Brain microvascular endothelial cell (primary cell): ENCODE results near the gene ZXDC.

Experiments
- DNase-seq: peaks from one replicate; pipeline ENCODE4 v3.0.0-alpha.2; 2020
- H3K27ac ChIP-seq: fragments of 250-450 bp; sonication (Bioruptor Pico); 2 replicates; pipeline ENCODE4 v1.5.1; 2020; ENCODE audit warnings: mild to moderate bottlenecking, moderate library complexity
- H3K27me3 ChIP-seq: fragments of 250-450 bp; sonication (Bioruptor Pico); replicated peaks from 2 replicates; pipeline ENCODE4 v1.5.1; 2020; ENCODE audit warnings: mild to moderate bottlenecking
- H3K36me3 ChIP-seq: fragments of 250-450 bp; sonication (Bioruptor Pico); replicated peaks from 2 replicates; pipeline ENCODE4 v1.5.1; 2020; ENCODE audit warnings: mild to moderate bottlenecking
- H3K4me3 ChIP-seq: 2 replicates; pipeline ENCODE4 v1.5.1; 2011; ENCODE audit warnings: low read depth, mild to moderate bottlenecking, control low read depth, low read length, moderate library complexity
- in situ Hi-C: cut with HindIII; loops from 2 replicates; pipeline ENCODE4 v1.10.0; 2017; ENCODE audit warnings: low sequenced_read_pairs, low pct_ligation_motif_present
- TF ChIP-seq, protein P1 (sequence below): IDR thresholded peaks from 2 replicates; pipeline ENCODE4 v1.5.1; 2011; ENCODE audit warnings: low read depth, mild to moderate bottlenecking, moderate library complexity, low read length, control low read depth, inconsistent platforms; ENCODE audit errors: missing control alignments

Gene ZXDC

DNA sequence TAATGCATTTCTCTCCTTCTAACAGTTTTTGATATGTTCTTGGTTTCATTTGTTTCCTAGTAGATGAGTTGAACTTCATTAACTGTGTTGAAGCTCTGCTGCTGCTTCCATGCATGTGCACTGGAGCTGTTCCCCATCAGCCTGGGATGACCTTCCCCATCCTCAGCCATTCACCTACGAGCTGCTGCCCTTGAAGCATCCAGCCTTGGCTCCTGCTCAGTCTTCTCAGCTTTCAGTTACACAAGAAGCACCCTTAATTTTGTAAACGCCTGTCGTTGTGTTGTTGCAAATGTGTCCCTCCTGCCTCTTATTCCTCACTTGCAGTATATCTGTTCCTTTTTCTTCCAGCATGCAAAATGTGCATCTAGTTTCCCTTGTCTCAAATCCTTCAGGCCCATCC is 8.5 kb upstream of the ZXDC start:
- DNase-seq: no peak
- no peak overlapping the region for H3K27ac ChIP-seq
- in situ Hi-C loops: no loop called here
- H3K36me3 ChIP-seq: no peaks in the 10 kb centered on the region
- TF ChIP-seq, protein P1, sequence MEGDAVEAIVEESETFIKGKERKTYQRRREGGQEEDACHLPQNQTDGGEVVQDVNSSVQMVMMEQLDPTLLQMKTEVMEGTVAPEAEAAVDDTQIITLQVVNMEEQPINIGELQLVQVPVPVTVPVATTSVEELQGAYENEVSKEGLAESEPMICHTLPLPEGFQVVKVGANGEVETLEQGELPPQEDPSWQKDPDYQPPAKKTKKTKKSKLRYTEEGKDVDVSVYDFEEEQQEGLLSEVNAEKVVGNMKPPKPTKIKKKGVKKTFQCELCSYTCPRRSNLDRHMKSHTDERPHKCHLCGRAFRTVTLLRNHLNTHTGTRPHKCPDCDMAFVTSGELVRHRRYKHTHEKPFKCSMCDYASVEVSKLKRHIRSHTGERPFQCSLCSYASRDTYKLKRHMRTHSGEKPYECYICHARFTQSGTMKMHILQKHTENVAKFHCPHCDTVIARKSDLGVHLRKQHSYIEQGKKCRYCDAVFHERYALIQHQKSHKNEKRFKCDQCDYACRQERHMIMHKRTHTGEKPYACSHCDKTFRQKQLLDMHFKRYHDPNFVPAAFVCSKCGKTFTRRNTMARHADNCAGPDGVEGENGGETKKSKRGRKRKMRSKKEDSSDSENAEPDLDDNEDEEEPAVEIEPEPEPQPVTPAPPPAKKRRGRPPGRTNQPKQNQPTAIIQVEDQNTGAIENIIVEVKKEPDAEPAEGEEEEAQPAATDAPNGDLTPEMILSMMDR: no peak
- H3K4me3 ChIP-seq: no peak overlapping the region
- no peaks in the 10 kb centered on the region for H3K27me3 ChIP-seq

DNA sequence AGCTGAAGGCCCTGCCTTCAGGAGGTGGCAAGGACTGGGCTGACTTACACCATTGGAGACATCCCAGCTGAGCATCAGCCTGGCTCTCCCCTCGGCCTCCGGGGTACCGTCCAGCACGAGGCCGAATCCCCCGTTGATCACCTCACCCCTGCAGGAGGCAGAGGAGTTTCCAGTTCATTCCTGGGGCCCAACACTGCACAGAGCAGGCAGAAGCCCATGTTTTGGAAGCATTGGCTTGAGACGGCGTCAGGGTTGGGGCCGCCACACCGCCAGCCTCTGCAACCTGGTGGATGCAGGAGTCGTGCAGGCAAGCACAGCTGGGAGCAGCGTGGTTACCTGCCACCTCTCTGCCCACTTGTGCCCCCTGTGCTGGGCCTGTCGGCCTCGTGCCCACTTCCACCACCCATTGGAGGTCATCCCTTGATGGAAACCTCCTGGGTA is 7.7 kb upstream of the ZXDC start:
- Histone ChIP-seq H3K27ac (no peak overlapping the region), H3K36me3 (no peaks in the 10 kb centered on the region), H3K27me3 (no peaks in the 10 kb centered on the region), H3K4me3 (no peak overlapping the region)
- TF ChIP-seq, protein P1: no peak
- DNase-seq: no peak
- in situ Hi-C loops: no loop called here

DNA sequence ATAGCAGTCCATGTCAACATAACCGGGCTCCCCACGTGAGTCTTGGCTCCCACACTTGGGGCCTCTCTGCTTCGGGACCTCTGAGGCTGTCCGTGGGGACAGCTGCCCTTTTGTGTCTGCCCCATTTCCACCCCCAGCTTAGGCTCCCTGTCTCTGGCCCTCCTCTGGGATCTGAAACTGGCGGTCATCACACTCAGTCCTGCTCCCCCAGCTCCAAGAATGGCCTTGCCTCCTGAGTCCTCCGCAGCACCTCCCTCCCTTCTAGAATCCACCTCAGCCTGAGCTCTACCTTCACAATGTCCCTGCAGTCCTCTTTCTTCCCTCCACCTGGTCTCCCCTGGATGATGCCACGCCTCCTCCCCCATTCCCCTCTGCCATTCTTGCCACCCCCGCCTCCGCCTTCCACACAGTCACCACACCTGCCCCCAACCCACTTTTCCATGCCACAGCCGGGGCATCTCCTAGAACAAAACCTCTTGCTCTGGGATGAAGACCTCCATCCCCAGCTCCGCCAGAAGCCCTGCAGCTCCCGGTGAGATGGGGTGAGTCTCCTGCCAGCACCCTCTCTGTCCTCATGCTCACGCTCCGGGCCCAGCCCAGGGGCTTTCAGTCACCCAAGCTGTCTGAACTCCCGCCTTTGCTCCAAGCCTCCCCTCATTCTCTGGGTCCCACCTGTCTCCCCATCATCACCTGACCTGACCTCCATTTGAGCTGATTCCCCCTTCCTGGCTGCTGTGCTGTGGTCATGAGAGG is 7.0 kb upstream of the ZXDC start:
- in situ Hi-C loops: no loop called here

DNA sequence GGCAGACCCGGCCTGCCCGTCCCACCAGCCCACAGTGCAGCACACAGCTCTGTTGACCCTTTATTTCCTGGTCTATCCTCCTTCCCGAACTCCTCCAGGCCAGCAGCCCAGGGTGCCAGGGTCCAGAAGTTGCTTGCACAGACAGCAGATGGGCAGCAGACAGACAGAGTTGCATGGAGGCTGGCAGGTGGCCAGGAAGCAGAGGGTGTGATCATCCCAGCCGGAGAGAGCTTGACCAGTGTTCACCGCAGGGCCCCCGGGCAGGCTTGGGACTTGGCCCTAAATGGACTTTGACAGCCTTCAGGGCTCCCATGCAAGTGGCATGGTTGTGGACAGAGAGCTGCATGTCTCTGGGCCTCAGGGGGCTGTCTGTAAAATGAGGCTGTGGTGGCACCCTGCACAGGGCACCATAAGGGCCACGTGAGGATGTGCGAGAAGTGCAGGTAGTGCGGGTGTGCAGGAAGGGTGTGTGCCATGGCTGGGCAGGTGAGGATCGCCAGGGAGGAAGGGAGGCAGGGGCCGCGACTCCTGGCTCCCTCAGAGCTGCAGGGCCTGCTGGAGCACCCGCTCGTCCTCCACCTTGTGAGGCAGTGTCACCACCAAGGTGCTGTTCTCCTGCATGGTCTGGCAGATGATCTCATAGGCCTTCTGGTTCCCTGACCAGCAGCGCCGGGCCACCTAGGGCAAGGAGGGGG is 6.3 kb upstream of the ZXDC start:
- DNase-seq: no peak
- Histone ChIP-seq H3K4me3 (no peak overlapping the region), H3K27ac (no peak overlapping the region), H3K27me3 (no peaks in the 10 kb centered on the region), H3K36me3 (no peaks in the 10 kb centered on the region)
- TF ChIP-seq, protein P1: no peak
- in situ Hi-C loops: no loop called here

More for the DNA sequence above, 7.0 kb upstream of the ZXDC start:
- Histone ChIP-seq H3K4me3 (no peak overlapping the region), H3K27me3 (no peaks in the 10 kb centered on the region), H3K27ac (no peak overlapping the region), H3K36me3 (no peaks in the 10 kb centered on the region)
- TF ChIP-seq, protein P1: no peak
- DNase-seq: no peak

DNA sequence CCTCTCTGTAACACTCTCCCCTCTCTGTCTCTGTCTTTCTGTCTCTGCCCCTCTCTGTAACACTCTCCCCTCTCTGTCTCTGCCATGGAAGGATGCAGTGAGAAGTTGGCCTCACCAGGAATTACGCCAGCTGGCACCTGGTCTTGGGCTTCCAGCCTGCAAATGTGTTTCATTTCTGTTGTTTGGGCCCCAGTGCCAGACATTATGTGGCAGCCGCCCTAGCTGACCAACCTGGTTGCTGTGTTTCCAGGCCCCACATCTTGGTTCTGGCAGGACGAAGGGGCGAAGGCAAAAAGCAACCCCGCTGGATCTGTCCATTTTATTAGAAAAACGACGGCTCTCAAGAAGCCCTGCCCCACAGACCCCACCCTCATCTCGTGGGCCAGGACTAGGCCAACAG is 5.2 kb upstream of the ZXDC start:
- TF ChIP-seq, protein P1: no peak
- H3K36me3 ChIP-seq: no peaks in the 10 kb centered on the region
- no peak overlapping the region for H3K4me3 ChIP-seq
- no peak overlapping the region for H3K27ac ChIP-seq
- H3K27me3 ChIP-seq: no peaks in the 10 kb centered on the region
- no peak for DNase-seq
- in situ Hi-C loops: no loop called here

DNA sequence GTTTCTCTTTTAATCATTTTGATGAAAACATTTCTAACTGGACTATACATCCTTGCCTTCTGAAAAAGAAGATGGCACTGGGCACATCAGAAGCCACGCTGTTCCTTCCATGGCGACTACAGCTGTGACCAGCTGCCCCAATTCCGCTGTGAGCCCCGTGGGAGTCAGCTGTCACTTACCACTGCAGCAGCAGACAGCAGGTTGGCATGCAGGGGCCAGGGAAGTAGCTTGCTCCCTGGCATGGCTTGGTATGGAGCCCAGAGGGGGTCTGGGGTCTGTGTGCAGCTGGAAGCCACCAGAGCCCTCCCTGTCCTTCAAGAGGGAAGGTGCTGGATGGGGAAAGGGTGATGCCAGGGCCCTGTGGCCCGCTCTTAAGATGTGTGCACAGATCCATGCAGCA is 4.5 kb upstream of the ZXDC start:
- DNase-seq: no peak
- H3K27me3 ChIP-seq: no peaks in the 10 kb centered on the region
- no peak overlapping the region for H3K27ac ChIP-seq
- H3K36me3 ChIP-seq: no peaks in the 10 kb centered on the region
- TF ChIP-seq, protein P1: no peak
- H3K4me3 ChIP-seq: no peak overlapping the region
- in situ Hi-C loops: no loop called here
